ENCODE results near the gene CELA2B. TPM values are rescaled to one million over a fixed set of nuclear protein-coding genes. Genes with fewer than 3 reads are reported as not detected.

The CELA2B gene
- total and polyA plus RNA-seq, 2 of the 8 experiments (the other 6 are each of a cell fraction or from before 2014, with no cell fraction given), result not detected

- no peak for TF ChIP-seq RNF2 (IDR thresholded peaks at IDR 0.05; ENCODE audit: borderline replicate concordance, low read depth, low read length, missing control alignments, poor library complexity, severe bottlenecking)
These were observed 33.1 kb upstream of the CELA2B start (continued) for GRCh38 chr1:15442759-15443158.

Measured in H1 (cell line).